CD4-positive, CD25-positive, alpha-beta regulatory T cell (primary cell): ENCODE measurements around the gene MAN1A1. TPM values are rescaled to one million over a fixed set of nuclear protein-coding genes. Genes with fewer than 3 reads are reported as not detected.
A peak's percentile ranks its signal among the peaks of the same experiment; 100 is the strongest.

Source experiments
- ATAC-seq, 2 donors: fragments of 150-1000 bp; cut with Tn5 transposase; one replicate each; pipeline ENCODE4 v1.10.0; 2021; ENCODE audit warnings: low read depth in 2 of 2, moderate number of reproducible peaks in 2 of 2, moderate library complexity in 1 of 2
- DNase-seq, 3 donors: peaks; one replicate each; pipeline versions ENCODE4 v3.0.0 to v3.0.0-alpha.2; 2012 to 2022; ENCODE audit warnings: mixed read lengths in 1 of 3
- H3K27ac ChIP-seq: one replicate; pipeline ENCODE4 v1.7.0; 2013; ENCODE audit warnings: mild to moderate bottlenecking, low read length; ENCODE audit not compliant: insufficient read depth, poor library complexity, severe bottlenecking
- H3K27me3 ChIP-seq: one replicate; pipeline ENCODE4 v1.7.0; 2013; ENCODE audit warnings: low read length; ENCODE audit not compliant: control insufficient read depth, insufficient read depth
- H3K36me3 ChIP-seq: one replicate; pipeline ENCODE4 v1.7.0; 2013; ENCODE audit warnings: mild to moderate bottlenecking, low read length, moderate library complexity; ENCODE audit not compliant: control insufficient read depth, insufficient read depth
- H3K4me1 ChIP-seq: 2 replicates; pipeline ENCODE4 v1.7.0; 2013; ENCODE audit warnings: mild to moderate bottlenecking, low read length; ENCODE audit not compliant: insufficient read depth, control insufficient read depth, poor library complexity, severe bottlenecking
- H3K4me3 ChIP-seq: one replicate; pipeline ENCODE4 v1.7.0; 2013; ENCODE audit warnings: low read depth, mild to moderate bottlenecking, low read length, moderate library complexity
- H3K9me3 ChIP-seq, 2 experiments: 1 replicate in 1 of 2; 2 replicates in 1 of 2; pipeline ENCODE4 v1.7.0; 2013; ENCODE audit warnings: low read length in 2 of 2, mild to moderate bottlenecking in 1 of 2, moderate library complexity in 1 of 2; ENCODE audit not compliant: control insufficient read depth in 2 of 2
- H3K27ac Mint-ChIP-seq, 3 donors: one replicate each; pipeline ENCODE4 v1.8.0; 2020 to 2022; ENCODE audit warnings: mild to moderate bottlenecking in 3 of 3, mixed read lengths in 3 of 3, moderate library complexity in 2 of 3
- H3K27me3 Mint-ChIP-seq: one replicate; pipeline ENCODE4 v1.8.0; 2022; ENCODE audit warnings: mild to moderate bottlenecking, mixed read lengths
- H3K36me3 Mint-ChIP-seq: one replicate; pipeline ENCODE4 v1.8.0; 2020; ENCODE audit warnings: mixed read lengths
- H3K4me1 Mint-ChIP-seq, 4 donors: one replicate each; pipeline ENCODE4 v1.8.0; 2020 to 2022; ENCODE audit warnings: mixed read lengths in 4 of 4, mild to moderate bottlenecking in 1 of 4
- H3K4me3 Mint-ChIP-seq, 4 donors: one replicate each; pipeline ENCODE4 v1.8.0; 2020 to 2022; ENCODE audit warnings: mild to moderate bottlenecking in 4 of 4, mixed read lengths in 4 of 4, moderate library complexity in 3 of 4
- H3K9me3 Mint-ChIP-seq, 7 donors: one replicate each; pipeline ENCODE4 v1.8.0; 2020 to 2022; ENCODE audit warnings: mixed read lengths in 7 of 7, mild to moderate bottlenecking in 3 of 7, moderate library complexity in 2 of 7
- polyA plus RNA-seq, 4 donors: library from polyadenylated mRNA; unstranded; fragments of 300-500 nt; fragmentation: Illumina TruSeq; gene quantifications; one replicate each; pipeline ENCODE4 v1.2.3, GENCODE V29; 2021
- total RNA-seq: library from RNA; stranded (reverse); gene quantifications from one replicate; pipeline ENCODE4 v1.2.3, GENCODE V29; 2022

Gene MAN1A1
- total and polyA plus RNA-seq, 5 donors from 2014 or later: 10.7 to 20.6 (median 13.6) TPM

DNA sequence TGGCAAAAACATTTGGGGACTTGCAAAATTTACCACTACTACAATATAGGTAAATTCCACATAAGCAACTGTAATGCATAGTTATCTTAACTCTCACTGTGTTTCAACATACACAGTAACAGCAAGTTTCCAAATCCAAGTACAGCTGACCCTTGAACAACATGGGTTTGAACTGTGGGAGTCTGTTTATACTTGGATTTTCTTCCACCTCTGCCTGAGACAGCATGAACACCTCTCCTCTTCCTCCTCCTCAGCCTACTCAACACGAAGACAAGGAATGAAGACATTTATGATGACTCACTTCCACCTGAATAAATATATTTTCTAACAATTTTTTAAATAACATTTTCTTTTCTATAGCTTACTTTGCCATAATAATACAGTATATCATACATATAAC lies 25.6 kb downstream of the MAN1A1 start:
- Mint-ChIP-seq H3K4me1 (peaks cover 14 to 20% (median 19%) of the 10 kb centered on the region in 4 donors), H3K4me3 (no peak overlapping the region), H3K36me3 (peaks cover 5% of the 10 kb centered on the region), H3K27me3 (no peaks in the 10 kb centered on the region), H3K9me3 (peaks cover 0 to 2% (median 0%) of the 10 kb centered on the region in 7 donors), H3K27ac (no peak overlapping the region)
- no peaks in the 10 kb centered on the region for H3K36me3 ChIP-seq
- no peaks in the 10 kb centered on the region for H3K9me3 ChIP-seq
- DNase-seq (no peak), ATAC-seq (no peak)
- no peaks in the 10 kb centered on the region for H3K27me3 ChIP-seq
- H3K27ac ChIP-seq: no peak overlapping the region
- peaks cover 9% of the 10 kb centered on the region for H3K4me1 ChIP-seq
- H3K4me3 ChIP-seq: no peak overlapping the region

DNA sequence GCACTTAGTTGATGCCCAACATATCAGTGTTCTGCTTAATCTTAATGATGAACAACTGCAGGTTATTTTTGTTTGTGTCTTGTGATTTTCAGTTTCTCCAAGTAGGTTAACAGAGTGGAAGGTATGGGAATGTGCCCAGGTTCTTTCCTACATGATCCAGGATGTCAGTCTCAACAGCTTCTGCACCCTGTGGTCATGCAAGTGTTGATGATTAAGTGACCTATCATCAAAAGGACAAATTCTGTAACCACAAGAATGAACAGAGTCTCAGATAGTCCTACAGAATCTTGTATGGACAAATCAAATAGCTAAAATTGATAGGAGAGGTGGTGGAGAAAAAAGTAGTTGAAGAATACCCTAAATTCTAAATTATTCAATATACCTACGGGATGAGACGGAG lies 26.1 kb downstream of the MAN1A1 start:
- DNase-seq: no peak
- H3K36me3 ChIP-seq: no peaks in the 10 kb centered on the region
- Mint-ChIP-seq H3K36me3 (peaks cover 5% of the 10 kb centered on the region), H3K27me3 (no peaks in the 10 kb centered on the region), H3K4me1 (peaks cover 17 to 20% (median 19%) of the 10 kb centered on the region in 4 donors), H3K9me3 (peaks cover 0 to 2% (median 0%) of the 10 kb centered on the region in 7 donors), H3K4me3 (no peak overlapping the region), H3K27ac (peak overlapping the region in 1 of 3 donors; percentile 1)
- no peaks in the 10 kb centered on the region for H3K27me3 ChIP-seq
- no peak for ATAC-seq
- H3K4me1 ChIP-seq: peaks cover 9% of the 10 kb centered on the region
- H3K4me3 ChIP-seq: no peak overlapping the region
- no peak overlapping the region for H3K27ac ChIP-seq
- no peaks in the 10 kb centered on the region for H3K9me3 ChIP-seq

DNA sequence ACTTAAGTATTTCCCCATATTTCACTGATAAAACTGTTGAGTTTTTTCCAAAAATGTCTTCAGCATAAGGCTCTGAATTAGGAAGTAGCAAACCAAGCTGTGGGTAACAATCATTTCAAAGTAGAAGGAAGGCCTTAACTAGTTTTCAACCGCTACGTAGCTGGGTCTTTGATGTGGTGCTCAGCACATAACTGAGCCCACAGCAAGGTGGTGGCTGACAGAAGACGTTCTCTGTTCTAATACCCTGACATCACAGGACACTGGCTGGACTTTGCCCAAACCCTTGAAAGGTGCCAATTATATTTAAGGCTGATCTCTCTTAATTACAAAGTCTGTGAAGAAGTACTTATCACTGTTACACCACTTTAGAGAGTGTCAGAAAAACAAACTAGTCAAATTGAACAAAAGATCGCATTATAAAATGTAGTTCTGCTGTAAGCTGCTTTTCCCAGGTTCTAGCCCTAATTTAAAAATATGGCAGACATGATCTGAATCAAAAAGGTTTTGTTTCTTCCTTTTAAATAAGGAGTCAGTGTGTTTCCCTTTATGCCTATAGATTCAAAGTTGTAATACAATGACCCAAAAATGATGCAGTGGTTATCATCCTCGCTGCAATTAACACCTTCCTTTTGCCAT lies 26.7 kb downstream of the MAN1A1 start:
- Mint-ChIP-seq H3K9me3 (peaks cover 0 to 2% (median 0%) of the 10 kb centered on the region in 7 donors), H3K27me3 (no peaks in the 10 kb centered on the region), H3K36me3 (peaks cover 5% of the 10 kb centered on the region), H3K4me3 (peak overlapping the region in 1 of 4 donors; percentile 28), H3K27ac (peak overlapping the region in 2 of 3 donors; percentile 1 to 13), H3K4me1 (peaks cover 17 to 20% (median 19%) of the 10 kb centered on the region in 4 donors)
- ATAC-seq (peak; percentile 75 to 84), DNase-seq (peak in 2 of 3 donors; percentile 35 to 77)
- no peaks in the 10 kb centered on the region for H3K27me3 ChIP-seq
- no peaks in the 10 kb centered on the region for H3K36me3 ChIP-seq
- no peak overlapping the region for H3K27ac ChIP-seq
- peaks cover 9% of the 10 kb centered on the region for H3K4me1 ChIP-seq
- H3K4me3 ChIP-seq: no peak overlapping the region
- H3K9me3 ChIP-seq: no peaks in the 10 kb centered on the region

DNA sequence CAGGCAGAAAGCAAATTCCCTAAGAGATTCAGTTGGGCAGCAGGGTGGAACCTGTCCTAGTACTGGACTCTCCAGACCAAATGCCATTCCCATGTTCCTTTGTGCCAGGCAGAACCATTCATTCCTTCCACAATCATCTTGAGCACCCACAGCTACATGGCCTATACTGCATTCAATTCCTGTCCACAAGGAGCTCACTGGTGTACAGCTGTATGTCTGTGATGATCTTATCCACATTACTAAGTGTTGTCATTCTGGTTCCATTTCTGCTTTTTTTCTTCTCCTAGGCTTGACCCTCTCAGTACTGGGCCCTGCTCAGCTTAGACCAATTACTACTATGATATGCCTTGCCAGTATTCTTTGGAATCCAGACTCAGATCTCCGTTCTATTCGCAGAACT lies 27.5 kb downstream of the MAN1A1 start:
- peaks cover 0 to 2% (median 0%) of the 10 kb centered on the region in 7 donors for H3K9me3 Mint-ChIP-seq
- DNase-seq (no peak), ATAC-seq (no peak)
- no peaks in the 10 kb centered on the region for H3K36me3 ChIP-seq
- no peaks in the 10 kb centered on the region for H3K27me3 ChIP-seq
- peak overlapping the region in 2 of 3 donors; percentile 1 to 55 for H3K27ac Mint-ChIP-seq
- H3K36me3 Mint-ChIP-seq: peaks cover 5% of the 10 kb centered on the region
- no peak overlapping the region for H3K4me3 Mint-ChIP-seq
- no peaks in the 10 kb centered on the region for H3K27me3 Mint-ChIP-seq
- H3K4me3 ChIP-seq: no peak overlapping the region
- no peaks in the 10 kb centered on the region for H3K9me3 ChIP-seq
- H3K4me1 Mint-ChIP-seq: peaks cover 17 to 20% (median 19%) of the 10 kb centered on the region in 4 donors
- H3K4me1 ChIP-seq: peaks cover 9% of the 10 kb centered on the region
- H3K27ac ChIP-seq: no peak overlapping the region

DNA sequence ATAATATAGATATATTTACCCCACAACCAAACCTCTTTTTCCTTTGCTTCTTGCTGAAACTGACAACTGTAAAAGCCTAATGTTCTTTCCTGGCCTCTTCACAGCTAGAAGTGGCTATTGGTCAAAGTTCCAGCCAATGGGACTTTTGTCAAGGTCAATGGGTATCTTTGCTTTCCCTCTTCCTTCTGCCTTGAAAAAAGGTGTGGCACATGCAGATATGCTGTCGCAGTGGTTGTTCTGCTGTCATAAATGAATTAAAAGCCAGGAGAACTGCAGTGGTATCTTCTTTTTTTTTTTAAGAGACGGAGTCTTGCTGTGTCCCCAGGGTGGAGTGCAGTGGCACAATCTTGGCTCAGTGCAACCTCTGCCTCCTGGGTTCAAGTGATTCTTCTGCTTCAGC lies 29.9 kb downstream of the MAN1A1 start:
- peaks cover 11% of the 10 kb centered on the region for H3K4me1 ChIP-seq
- no peak overlapping the region for H3K4me3 Mint-ChIP-seq
- no peaks in the 10 kb centered on the region for H3K9me3 ChIP-seq
- no peaks in the 10 kb centered on the region for H3K27me3 ChIP-seq
- H3K4me1 Mint-ChIP-seq: peaks cover 23 to 35% (median 31%) of the 10 kb centered on the region in 4 donors
- H3K9me3 Mint-ChIP-seq: no peaks in the 10 kb centered on the region
- H3K27me3 Mint-ChIP-seq: no peaks in the 10 kb centered on the region
- no peak overlapping the region for H3K4me3 ChIP-seq
- H3K36me3 Mint-ChIP-seq: no peaks in the 10 kb centered on the region
- no peak overlapping the region for H3K27ac Mint-ChIP-seq
- DNase-seq (no peak), ATAC-seq (no peak)
- H3K36me3 ChIP-seq: no peaks in the 10 kb centered on the region
- H3K27ac ChIP-seq: no peak overlapping the region

DNA sequence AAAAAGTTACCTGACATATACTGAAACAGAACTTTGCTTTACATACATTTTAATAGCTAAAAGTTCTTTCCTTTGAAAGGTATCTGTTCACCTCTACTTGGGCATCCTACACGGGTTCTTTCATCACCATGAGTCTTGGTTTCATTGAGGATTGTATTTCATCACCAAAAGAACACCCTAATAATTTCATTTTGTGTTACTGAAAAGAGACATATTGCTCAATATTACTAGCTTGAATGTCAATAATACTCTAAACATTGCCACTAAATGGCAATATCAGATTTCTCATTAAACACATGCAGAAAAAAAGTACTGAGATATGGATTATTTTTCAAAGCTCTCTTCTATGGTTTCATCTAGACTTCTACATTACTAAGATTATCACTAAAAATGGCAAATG lies 30.8 kb downstream of the MAN1A1 start:
- Mint-ChIP-seq H3K4me3 (no peak overlapping the region), H3K27ac (no peak overlapping the region), H3K9me3 (no peaks in the 10 kb centered on the region), H3K36me3 (no peaks in the 10 kb centered on the region), H3K27me3 (no peaks in the 10 kb centered on the region), H3K4me1 (peaks cover 30 to 44% (median 37%) of the 10 kb centered on the region in 4 donors)
- H3K4me1 ChIP-seq: peaks cover 19% of the 10 kb centered on the region
- H3K36me3 ChIP-seq: no peaks in the 10 kb centered on the region
- ATAC-seq: no peak
- DNase-seq: no peak
- H3K9me3 ChIP-seq: no peaks in the 10 kb centered on the region
- no peak overlapping the region for H3K27ac ChIP-seq
- no peak overlapping the region for H3K4me3 ChIP-seq
- H3K27me3 ChIP-seq: no peaks in the 10 kb centered on the region

DNA sequence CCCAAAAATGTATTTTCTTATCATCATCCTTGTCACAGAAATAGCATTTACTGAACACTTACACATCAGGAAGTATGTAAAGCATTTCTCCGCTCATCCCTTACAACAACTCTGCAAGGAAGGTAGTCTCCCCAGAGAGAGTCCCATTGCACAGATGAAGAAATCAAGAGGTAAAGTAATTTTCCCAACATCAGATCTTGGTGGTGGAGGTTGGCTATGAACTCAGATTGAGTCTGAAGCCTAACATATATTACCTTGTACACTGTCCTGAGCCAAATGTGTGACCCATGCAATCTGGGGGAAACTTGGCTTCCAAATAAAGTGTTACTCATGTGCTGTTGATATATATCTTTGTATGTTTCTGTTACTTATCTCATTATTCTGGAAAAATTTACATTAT lies 31.4 kb downstream of the MAN1A1 start:
- Mint-ChIP-seq H3K36me3 (no peaks in the 10 kb centered on the region), H3K4me1 (peaks cover 28 to 44% (median 37%) of the 10 kb centered on the region in 4 donors), H3K27me3 (no peaks in the 10 kb centered on the region), H3K4me3 (peak overlapping the region in 1 of 4 donors; percentile 27), H3K27ac (no peak overlapping the region), H3K9me3 (no peaks in the 10 kb centered on the region)
- Histone ChIP-seq H3K27me3 (no peaks in the 10 kb centered on the region), H3K27ac (no peak overlapping the region), H3K4me1 (peaks cover 25% of the 10 kb centered on the region), H3K36me3 (no peaks in the 10 kb centered on the region), H3K4me3 (no peak overlapping the region), H3K9me3 (no peaks in the 10 kb centered on the region)
- no peak for DNase-seq
- ATAC-seq: no peak

DNA sequence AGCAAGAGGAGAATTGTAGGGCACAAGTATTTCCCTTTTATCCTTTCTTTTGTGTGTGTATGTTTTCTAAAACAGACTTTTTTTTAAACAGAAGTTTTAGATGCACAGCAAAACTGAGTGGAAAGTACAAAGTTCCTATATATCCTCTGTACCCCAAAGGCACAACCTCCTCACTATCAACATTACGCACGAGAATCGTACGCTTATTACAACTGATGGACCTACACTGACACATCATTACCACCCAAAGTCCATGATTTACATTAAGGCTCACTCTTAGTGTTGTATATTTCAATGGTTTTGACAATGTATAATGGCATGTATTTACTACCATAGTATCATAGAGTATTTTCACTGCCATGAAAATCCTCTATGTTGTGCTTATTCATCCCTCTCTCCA lies 32.6 kb downstream of the MAN1A1 start:
- no peak for DNase-seq
- H3K36me3 Mint-ChIP-seq: no peaks in the 10 kb centered on the region
- H3K4me3 Mint-ChIP-seq: no peak overlapping the region
- H3K27ac ChIP-seq: no peak overlapping the region
- peaks cover 30 to 44% (median 35%) of the 10 kb centered on the region in 4 donors for H3K4me1 Mint-ChIP-seq
- no peaks in the 10 kb centered on the region for H3K9me3 Mint-ChIP-seq
- H3K27ac Mint-ChIP-seq: no peak overlapping the region
- peaks cover 22% of the 10 kb centered on the region for H3K4me1 ChIP-seq
- ATAC-seq: no peak
- no peaks in the 10 kb centered on the region for H3K27me3 Mint-ChIP-seq
- H3K27me3 ChIP-seq: no peaks in the 10 kb centered on the region
- H3K4me3 ChIP-seq: no peak overlapping the region
- no peaks in the 10 kb centered on the region for H3K9me3 ChIP-seq
- no peaks in the 10 kb centered on the region for H3K36me3 ChIP-seq
